OCI-LY7 (cell line): ENCODE results near the gene NCF2. TPM values are rescaled to one million over a fixed set of nuclear protein-coding genes. Genes with fewer than 3 reads are reported as not detected.

Source experiments
- BruUV-seq: library from RNA; stranded (reverse); fragments of 400-500 nt; replicated peaks from 2 replicates; lab custom pipeline; 2021; lab: Mats Ljungman, UMichigan
- CTCF ChIA-PET: fragments of 300-600 bp; sonication (Branson Sonifier 250); formaldehyde crosslinking; loops from one replicate; lab custom pipeline; 2022; ENCODE audit warnings: antibody characterized with exemption; ENCODE audit not compliant: unreplicated experiment; lab: Charles Lee
- POLR2A ChIA-PET: fragments of 300-600 bp; sonication (Branson Sonifier 250); formaldehyde crosslinking; loops from one replicate; lab custom pipeline; 2022; ENCODE audit warnings: antibody characterized with exemption; lab: Charles Lee
- DNase-seq: peaks from one replicate; pipeline ENCODE4 v3.0.0-alpha.2; 2015; ENCODE audit warnings: low spot score
- H2AFZ ChIP-seq: fragments of 200-600 bp; sonication (generic), shearing (Covaris generic); 2 replicates; pipeline ENCODE4 v1.6.1; 2014; ENCODE audit warnings: mild to moderate bottlenecking, antibody characterized with exemption, low read length, moderate library complexity
- H3K27ac ChIP-seq: fragments of 200-600 bp; sonication (generic); 2 replicates; pipeline ENCODE4 v1.5.1; 2014; ENCODE audit warnings: mixed run types, low read depth, mild to moderate bottlenecking, moderate library complexity, low read length, inconsistent platforms; ENCODE audit not compliant: poor library complexity, severe bottlenecking
- H3K36me3 ChIP-seq: fragments of 200-600 bp; sonication (generic); 2 replicates; pipeline ENCODE4 v1.6.1; 2014; ENCODE audit warnings: mild to moderate bottlenecking, antibody characterized with exemption, low read length, moderate library complexity, mixed read lengths; ENCODE audit not compliant: insufficient read depth
- H3K4me1 ChIP-seq: fragments of 200-600 bp; sonication (generic); 2 replicates; pipeline ENCODE4 v1.5.1; 2014; ENCODE audit warnings: mild to moderate bottlenecking, low read length; ENCODE audit not compliant: insufficient read depth, poor library complexity, severe bottlenecking
- H3K4me2 ChIP-seq: fragments of 200-600 bp; sonication (generic); 2 replicates; pipeline ENCODE4 v1.6.1; 2014; ENCODE audit warnings: mild to moderate bottlenecking, low read length
- H3K4me3 ChIP-seq: fragments of 200-600 bp; sonication (generic); 2 replicates; pipeline ENCODE4 v1.5.1; 2014; ENCODE audit warnings: mild to moderate bottlenecking, low read depth, low read length; ENCODE audit not compliant: poor library complexity, severe bottlenecking
- H3K79me2 ChIP-seq: fragments of 200-600 bp; sonication (generic); 2 replicates; pipeline ENCODE4 v1.6.1; 2016; ENCODE audit warnings: low read depth, mild to moderate bottlenecking, low read length, moderate library complexity, mixed read lengths; ENCODE audit not compliant: insufficient read depth
- H3K9me2 ChIP-seq: fragments of 200-600 bp; sonication (generic); 2 replicates; pipeline ENCODE4 v1.6.1; 2016; ENCODE audit warnings: mild to moderate bottlenecking, low read length, mixed read lengths; ENCODE audit not compliant: insufficient read depth
- H3K9me3 ChIP-seq: fragments of 200-600 bp; sonication (generic); 2 replicates; pipeline ENCODE4 v1.6.1; 2014; ENCODE audit warnings: mild to moderate bottlenecking, mixed run types, low read length, mixed read lengths
- H4K20me1 ChIP-seq: fragments of 200-600 bp; sonication (generic); 2 replicates; pipeline ENCODE4 v1.6.1; 2014; ENCODE audit warnings: mild to moderate bottlenecking, antibody characterized with exemption, low read length, moderate library complexity, mixed read lengths; ENCODE audit not compliant: insufficient read depth
- CTCF ChIP-seq: fragments of 200-600 bp; sonication (generic); conservative IDR thresholded peaks from 2 replicates; pipeline ENCODE4 v1.5.1; 2014; ENCODE audit warnings: mild to moderate bottlenecking, antibody characterized with exemption, low read length, moderate library complexity, mixed read lengths
- EZH2phosphoT487 ChIP-seq: fragments of 200-600 bp; sonication (generic); IDR thresholded peaks from 2 replicates; pipeline ENCODE4 v1.6.1; 2018; ENCODE audit warnings: low read depth, borderline replicate concordance, mild to moderate bottlenecking, mixed run types, antibody characterized with exemption, low read length, moderate library complexity, mixed read lengths
- intact Hi-C: fragments of 100-400 bp; cut with micrococcal nuclease; formaldehyde crosslinking; loops from one replicate; pipeline ENCODE4 v1.10.0; 2022; ENCODE audit not compliant: unreplicated experiment
- total RNA-seq, 2 experiments: library from RNA; depleted of rRNA in 1 of 2; stranded (reverse); fragments of >200 nt in 1 of 2; shearing (Covaris generic) in 1 of 2; gene quantifications; 2 replicates each; pipeline ENCODE4 v1.2.3, GENCODE V29; 2014 to 2022

The NCF2 gene
- total RNA-seq, 2 experiments from 2014 or later = 4.0 to 17.4 TPM

GRCh38 chr1:183571678-183572268 lies 18.5 kb downstream of the NCF2 start:
- no peak for DNase-seq
- Histone ChIP-seq H3K27ac (no peak overlapping the region), H3K79me2 (no peaks in the 10 kb centered on the region), H3K36me3 (no peaks in the 10 kb centered on the region), H3K4me2 (no peak overlapping the region), H3K9me3 (no peaks in the 10 kb centered on the region), H3K9me2 (no peaks in the 10 kb centered on the region), H4K20me1 (no peaks in the 10 kb centered on the region), H3K4me3 (no peak overlapping the region), H2AFZ (no peak overlapping the region), H3K4me1 (peaks cover 16% of the 10 kb centered on the region)
- CTCF ChIA-PET = no interaction called here
- TF ChIP-seq CTCF (no peak), EZH2phosphoT487 (no peak)
- POLR2A ChIA-PET = interaction anchor here (0.6 kb wide), 2 partner anchors 33 to 107 kb away, joined by 3 to 7 read pairs; no protein-coding TSS in a partner anchor
- intact Hi-C loops = no loop called here
- BruUV-seq = no TSS peak

GRCh38 chr1:183570451-183570850 lies 19.8 kb downstream of the NCF2 start:
- Histone ChIP-seq H3K4me3 (no peak overlapping the region), H3K36me3 (no peaks in the 10 kb centered on the region), H3K4me2 (no peak overlapping the region), H3K4me1 (peaks cover 16% of the 10 kb centered on the region), H3K9me3 (no peaks in the 10 kb centered on the region), H4K20me1 (no peaks in the 10 kb centered on the region), H3K9me2 (no peaks in the 10 kb centered on the region), H3K79me2 (no peaks in the 10 kb centered on the region), H3K27ac (no peak overlapping the region), H2AFZ (no peak overlapping the region)
- POLR2A ChIA-PET = no interaction called here
- no TSS peak for BruUV-seq
- intact Hi-C loops = no loop called here
- CTCF ChIA-PET = no interaction called here
- no peak for TF ChIP-seq CTCF
- no peak for TF ChIP-seq EZH2phosphoT487
- DNase-seq = no peak

DNA sequence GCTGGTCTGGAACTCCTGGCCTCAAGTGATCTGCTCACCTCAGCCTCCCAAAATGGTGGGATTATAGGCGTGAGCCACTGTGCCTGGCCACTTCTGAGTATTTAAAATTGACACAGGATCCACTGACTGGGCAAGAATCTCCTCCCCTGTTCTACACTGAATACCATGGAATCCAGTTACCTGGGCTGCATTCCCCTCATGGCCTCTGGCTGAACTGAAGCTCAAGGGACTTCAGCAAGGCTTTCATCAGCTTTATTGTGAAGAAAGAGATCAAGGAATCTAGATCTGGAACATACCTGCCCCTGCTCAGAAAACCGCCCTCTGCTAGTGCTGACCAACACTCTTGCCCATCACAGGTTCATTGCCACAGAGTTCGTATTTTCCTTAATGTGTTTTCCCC lies 20.5 kb downstream of the NCF2 start:
- no TSS peak for BruUV-seq
- Histone ChIP-seq H4K20me1 (no peaks in the 10 kb centered on the region), H3K4me2 (no peak overlapping the region), H3K27ac (no peak overlapping the region), H3K9me3 (no peaks in the 10 kb centered on the region), H3K36me3 (no peaks in the 10 kb centered on the region), H3K79me2 (no peaks in the 10 kb centered on the region), H3K9me2 (no peaks in the 10 kb centered on the region), H3K4me3 (no peak overlapping the region), H3K4me1 (peaks cover 16% of the 10 kb centered on the region), H2AFZ (no peak overlapping the region)
- ChIA-PET CTCF (no interaction called here), POLR2A (interaction anchor here (1.3 kb wide), 1 partner anchor 9 kb away, joined by 6 read pairs; no protein-coding TSS in a partner anchor)
- intact Hi-C loops = no loop called here
- no peak for TF ChIP-seq CTCF
- TF ChIP-seq EZH2phosphoT487 = no peak
- DNase-seq = no peak
